A549 treated with AZD2906 at 1 μM for 4 hours (cell line): ENCODE data around the gene PCDHGA8. TPM values are rescaled to one million over a fixed set of nuclear protein-coding genes. Genes with fewer than 3 reads are reported as not detected.

Experiments used
- total RNA-seq: library from RNA; stranded (reverse); fragments of 200-300 nt; extraction: Qiagen RNA extraction; gene quantifications from 5 replicates; pipeline ENCODE4 v1.2.3, GENCODE V29; 2022

PCDHGA8 gene
- total RNA-seq: 0.02 to 0.03 TPM (median 0.02 TPM) in 4 of 5 replicates, not detected in the other

DNA sequence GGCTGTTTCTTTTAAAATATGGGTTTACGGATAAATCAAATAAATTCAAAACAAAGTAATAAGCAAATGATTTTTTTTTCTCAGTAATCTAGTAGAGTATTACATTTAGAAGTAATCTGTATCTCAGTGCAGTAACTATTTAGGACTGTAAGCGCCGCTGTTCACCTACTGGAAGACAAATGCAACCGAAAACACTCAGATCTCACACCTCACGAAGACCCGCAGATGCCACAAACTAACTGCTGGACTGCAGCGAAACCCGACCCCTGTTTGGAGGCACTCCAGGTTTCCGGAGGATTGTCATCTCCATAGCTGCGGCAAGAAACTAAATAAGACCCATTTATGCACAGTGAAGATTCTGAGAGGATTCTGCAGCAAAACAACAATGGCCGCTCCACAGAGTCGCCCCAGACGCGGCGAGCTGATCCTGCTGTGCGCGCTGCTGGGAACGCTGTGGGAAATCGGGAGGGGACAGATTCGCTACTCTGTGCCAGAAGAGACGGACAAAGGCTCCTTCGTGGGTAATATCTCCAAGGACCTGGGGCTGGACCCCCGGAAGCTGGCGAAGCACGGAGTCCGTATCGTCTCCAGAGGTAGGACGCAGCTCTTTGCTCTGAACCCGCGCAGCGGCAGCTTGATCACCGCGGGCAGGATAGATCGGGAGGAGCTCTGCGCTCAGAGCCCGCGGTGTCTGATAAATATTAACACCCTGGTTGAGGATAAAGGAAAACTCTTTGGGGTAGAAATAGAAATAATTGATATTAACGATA lies at the start of gene PCDHGA8:
Gene PCDHGA8, plus strand, starts transcription at position 205 of the 770 bp plus-strand sequence. Its CDS starts 181 bp downstream, at position 386.

DNA sequence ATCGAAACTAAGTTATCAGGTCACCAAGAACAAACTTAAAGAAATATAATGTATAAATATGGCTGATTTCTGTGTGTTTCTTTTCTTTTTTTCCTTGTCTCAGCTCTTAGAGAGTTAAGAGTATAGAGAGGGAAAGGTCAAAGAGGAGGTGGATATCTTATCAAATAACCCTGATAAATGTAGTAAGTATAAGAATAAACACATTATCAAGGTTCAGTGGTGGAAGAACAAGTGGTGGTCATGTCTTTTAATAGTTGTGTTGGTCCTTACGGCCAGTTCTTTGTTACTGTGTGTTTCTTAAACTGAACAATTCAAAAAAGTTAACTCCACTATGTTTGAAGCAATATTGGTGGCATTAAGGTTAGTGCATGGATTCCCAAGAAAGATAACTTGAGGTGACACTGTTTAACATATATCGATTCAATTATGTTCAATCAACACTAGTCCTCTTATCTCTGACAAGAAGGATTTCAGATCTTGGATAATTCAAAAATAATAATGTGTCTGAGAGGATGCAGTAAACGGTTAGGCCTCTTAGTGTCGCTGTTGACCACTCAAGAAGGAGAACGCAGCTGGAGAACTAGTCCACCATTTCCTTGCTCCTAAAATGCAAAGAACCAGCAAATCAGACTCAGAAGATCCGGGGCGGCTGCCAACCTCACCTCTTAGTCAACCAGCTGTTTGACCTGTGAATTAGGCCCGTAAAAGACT lies 49.0 kb upstream of the PCDHGA8 start, which contains the start of gene PCDHGA3:
Gene PCDHGA3, plus strand, starts transcription at position 588 of the 711 bp plus-strand sequence. CDS start 205 bp downstream, outside the sequence.

DNA sequence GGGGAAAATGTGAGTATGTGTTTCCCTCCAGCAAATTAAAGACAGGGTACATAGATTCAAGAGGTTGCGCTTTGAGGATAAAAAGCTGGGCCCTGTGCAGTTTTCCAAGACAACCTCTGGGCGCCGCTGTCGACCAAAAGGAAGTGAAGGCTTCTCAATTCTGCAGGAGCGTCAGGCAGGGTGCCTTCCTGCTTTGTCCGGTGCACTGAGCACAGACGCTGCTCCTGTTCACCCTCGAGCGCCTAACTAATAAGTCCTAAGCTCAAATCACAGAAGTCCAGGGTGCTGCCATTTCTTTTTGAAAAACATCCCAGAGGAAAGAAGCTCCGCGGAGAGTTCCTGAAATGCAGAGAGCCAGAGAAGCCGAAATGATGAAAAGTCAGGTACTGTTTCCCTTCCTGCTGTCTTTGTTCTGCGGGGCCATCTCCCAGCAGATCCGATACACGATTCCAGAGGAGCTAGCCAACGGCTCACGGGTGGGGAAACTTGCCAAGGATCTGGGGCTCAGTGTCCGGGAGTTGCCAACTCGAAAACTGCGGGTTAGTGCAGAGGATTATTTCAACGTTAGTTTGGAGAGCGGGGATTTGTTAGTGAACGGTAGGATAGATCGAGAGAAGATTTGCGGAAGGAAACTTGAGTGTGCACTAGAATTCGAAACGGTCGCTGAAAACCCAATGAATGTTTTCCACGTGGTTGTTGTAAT lies 42.4 kb upstream of the PCDHGA8 start, which contains the start of gene PCDHGB1:
Gene PCDHGB1, plus strand, starts transcription at position 183 of the 703 bp plus-strand sequence. Its CDS starts 162 bp downstream, at position 345.

DNA sequence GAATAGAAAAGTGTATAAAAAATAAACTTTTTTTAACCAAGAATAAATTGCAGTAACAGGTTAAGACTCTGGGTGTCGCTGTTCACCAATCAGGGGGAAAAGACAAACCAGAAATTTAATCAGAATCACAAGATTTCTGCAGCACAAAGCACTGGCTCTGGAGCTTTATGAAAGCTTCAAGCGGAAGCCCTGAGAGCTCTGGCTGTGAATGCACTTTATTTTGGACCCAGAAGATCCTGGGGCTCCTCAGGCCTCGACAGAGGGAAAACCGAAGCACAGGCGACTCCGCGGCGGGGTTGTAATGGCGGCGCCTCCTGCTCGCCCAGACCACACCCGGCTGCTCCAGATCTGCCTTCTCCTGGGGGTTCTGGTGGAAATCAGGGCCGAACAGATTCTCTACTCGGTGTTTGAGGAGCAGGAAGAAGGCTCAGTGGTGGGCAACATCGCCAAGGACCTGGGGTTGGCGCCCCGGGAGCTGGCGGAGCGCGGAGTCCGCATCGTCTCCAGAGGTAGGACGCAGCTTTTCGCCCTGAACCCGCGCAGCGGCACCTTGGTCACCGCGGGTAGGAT lies 37.4 kb upstream of the PCDHGA8 start, which contains the start of gene PCDHGA4:
Gene PCDHGA4, plus strand, starts transcription at position 122 of the 570 bp plus-strand sequence. Its CDS starts 87 bp downstream, at position 209.

GRCh38 chr5:141359790-141360426 lies 32.5 kb upstream of the PCDHGA8 start, which contains the start of gene PCDHGB2:
TSS of gene PCDHGB2 (plus strand) at chr5:141359994. CDS start at chr5:141360136, 142 bp downstream.

DNA sequence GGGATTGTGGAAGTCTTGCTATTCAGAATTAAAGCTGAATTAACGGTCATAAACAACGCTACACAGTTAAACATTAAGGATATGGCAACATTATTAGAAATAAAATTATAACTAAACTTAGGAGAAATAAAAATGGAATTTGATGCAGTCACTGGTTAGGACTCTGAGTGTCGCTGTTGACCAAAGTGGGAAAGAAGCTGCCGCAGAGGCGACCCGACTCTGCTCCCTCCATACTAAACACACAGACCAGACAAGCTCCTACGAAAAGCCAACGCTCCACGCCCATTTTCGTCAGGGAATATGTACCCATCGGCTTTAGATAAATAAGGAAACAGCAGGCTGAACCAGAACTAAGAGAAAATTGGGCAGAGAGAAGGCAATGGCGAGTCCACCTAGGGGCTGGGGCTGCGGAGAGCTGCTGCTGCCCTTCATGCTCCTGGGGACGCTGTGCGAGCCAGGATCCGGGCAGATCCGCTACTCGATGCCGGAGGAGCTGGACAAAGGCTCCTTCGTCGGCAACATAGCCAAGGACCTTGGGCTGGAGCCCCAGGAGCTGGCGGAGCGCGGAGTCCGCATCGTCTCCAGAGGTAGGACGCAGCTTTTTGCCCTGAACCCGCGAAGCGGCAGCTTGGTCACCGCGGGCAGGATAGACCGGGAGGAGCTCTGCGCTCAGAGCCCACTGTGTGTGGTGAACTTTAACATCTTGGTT lies 28.3 kb upstream of the PCDHGA8 start, which contains the start of gene PCDHGA5:
Gene PCDHGA5, plus strand, starts transcription at position 211 of the 709 bp plus-strand sequence. Its CDS starts 169 bp downstream, at position 380.

DNA sequence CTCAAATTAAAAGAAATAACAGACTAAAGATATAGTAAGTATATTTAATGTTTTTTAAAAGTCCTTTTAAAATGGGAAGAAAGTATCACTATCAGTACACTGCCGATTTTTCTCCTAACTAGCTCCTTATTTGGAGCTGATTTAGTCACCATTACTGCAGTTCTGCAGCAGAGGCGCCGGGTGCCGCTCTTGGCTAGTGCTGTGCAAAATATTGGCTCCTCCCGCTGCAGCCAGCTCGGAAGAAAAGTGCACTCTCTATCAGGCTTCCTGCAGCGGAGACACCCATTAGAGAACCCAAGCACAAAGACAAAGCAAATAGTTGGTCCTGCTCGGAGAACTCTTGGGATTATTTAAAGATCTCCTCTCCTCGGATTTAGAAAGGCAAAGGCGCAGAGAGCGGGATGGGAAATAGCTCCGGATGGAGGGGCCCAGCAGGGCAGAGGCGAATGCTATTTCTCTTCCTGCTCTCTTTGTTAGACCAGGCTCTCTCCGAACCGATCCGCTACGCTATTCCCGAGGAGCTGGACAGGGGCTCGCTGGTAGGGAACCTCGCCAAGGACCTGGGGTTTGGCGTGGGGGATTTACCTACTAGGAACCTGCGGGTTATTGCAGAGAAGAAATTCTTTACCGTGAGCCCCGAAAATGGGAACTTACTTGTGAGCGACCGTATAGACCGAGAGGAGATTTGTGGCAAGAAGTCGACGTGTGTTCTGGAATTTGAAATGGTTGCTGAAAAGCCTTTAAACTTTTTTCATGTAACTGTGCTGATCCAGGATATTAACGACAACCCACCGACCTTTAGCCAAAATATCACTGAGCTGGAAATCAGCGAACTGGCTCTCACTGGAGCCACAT lies 22.2 kb upstream of the PCDHGA8 start, which contains the start of gene PCDHGB3:
Gene PCDHGB3, plus strand, starts transcription at position 249 of the 855 bp plus-strand sequence. Its CDS starts 153 bp downstream, at position 402.

DNA sequence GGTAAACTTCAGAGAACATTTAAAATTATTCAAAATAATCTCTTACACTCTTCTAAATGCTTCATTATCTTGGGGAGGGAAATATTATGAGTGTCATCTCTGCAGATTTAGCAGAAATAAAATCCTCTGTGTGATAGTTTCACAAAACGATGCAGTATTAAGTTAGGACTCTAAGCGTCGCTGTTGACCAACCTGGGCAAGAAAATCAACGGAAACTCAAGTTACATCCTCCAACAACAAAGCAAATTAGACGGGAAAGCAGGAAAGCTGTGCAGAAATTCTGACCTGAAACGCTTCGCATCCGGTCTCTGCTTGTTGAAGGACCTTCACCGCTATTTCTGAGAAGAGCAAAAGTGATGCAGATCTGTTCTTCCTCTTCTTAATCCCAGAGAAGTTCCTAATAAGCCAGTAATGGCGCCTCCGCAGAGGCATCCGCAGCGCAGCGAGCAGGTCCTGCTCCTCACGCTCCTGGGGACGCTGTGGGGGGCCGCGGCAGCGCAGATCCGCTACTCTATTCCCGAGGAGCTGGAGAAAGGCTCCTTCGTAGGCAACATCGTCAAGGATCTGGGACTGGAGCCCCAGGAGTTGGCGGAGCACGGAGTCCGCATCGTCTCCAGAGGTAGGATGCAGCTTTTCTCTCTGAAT lies 18.6 kb upstream of the PCDHGA8 start, which contains the start of gene PCDHGA6:
Gene PCDHGA6, plus strand, starts transcription at position 219 of the 645 bp plus-strand sequence. Its CDS starts 193 bp downstream, at position 412.

GRCh38 chr5:141382469-141383294 lies 9.8 kb upstream of the PCDHGA8 start, which contains the start of gene PCDHGA7:
TSS of gene PCDHGA7 (plus strand) at chr5:141382742. CDS start at chr5:141382900, 158 bp downstream.

GRCh38 chr5:141387557-141388311 lies 4.7 kb upstream of the PCDHGA8 start, which contains the start of gene PCDHGB4:
TSS of gene PCDHGB4 (plus strand) at chr5:141387698. CDS start at chr5:141387885, 187 bp downstream.

GRCh38 chr5:141397756-141398551 lies 5.5 kb downstream of the PCDHGA8 start, which contains the start of gene PCDHGB5:
TSS of gene PCDHGB5 (plus strand) at chr5:141397947. CDS start at chr5:141398128, 181 bp downstream.

GRCh38 chr5:141402553-141403243 lies 10.3 kb downstream of the PCDHGA8 start, which contains the start of gene PCDHGA9:
TSS of gene PCDHGA9 (plus strand) at chr5:141402778. CDS start at chr5:141402953, 175 bp downstream.

DNA sequence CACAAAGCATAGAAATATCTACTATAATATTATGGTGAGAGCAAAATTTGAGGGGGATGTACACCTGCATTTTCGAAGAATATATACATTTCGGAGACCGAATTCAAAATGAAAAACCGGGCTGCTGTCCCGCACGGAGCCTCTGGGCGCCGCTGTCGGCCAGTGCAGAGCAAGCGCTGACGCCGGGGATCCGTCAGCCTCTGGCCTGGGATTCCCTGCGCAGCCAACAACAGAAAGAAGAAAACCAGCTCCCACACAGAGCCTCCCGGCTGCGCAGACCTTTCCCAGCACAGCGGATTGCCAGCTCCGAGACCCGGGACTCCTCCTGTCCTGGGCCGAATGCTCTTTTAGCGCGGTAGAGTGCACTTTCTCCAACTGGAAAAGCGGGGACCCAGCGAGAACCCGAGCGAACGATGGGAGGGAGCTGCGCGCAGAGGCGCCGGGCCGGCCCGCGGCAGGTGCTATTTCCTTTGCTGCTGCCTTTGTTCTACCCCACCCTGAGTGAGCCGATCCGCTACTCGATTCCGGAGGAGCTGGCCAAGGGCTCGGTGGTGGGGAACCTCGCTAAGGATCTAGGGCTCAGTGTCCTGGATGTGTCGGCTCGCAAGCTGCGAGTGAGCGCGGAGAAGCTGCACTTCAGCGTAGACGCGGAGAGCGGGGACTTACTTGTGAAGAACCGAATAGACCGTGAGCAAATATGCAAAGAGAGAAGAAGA lies 15.5 kb downstream of the PCDHGA8 start, which contains the start of gene PCDHGB6:
Gene PCDHGB6, plus strand, starts transcription at position 232 of the 716 bp plus-strand sequence. Its CDS starts 182 bp downstream, at position 414.

DNA sequence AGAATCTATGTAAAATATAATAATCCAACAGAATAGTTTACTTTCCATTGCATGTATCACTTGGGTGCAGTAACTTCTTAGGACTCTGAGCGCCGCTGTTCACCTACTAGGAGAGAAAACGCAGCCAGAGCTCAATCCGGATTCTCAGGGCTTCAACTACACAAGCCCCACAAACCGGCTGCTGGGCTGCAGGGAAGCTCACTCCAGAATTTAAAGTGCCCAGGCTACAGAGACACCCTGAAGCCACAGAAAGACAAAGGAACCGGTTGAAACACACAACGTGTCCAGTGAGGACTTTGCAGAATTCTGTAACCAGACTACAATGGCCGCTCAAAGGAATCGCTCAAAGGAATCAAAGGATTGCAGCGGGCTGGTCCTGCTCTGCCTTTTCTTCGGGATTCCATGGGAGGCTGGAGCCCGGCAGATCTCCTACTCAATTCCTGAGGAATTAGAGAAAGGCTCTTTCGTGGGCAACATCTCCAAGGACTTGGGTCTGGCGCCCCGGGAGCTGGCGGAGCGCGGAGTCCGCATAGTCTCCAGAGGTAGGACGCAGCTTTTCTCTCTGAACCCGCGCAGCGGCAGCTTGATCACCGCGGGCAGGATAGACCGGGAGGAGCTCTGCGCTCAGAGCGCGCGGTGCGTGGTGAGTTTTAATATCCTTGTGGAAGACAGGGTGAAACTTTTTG lies 20.6 kb downstream of the PCDHGA8 start, which contains the start of gene PCDHGA10:
Gene PCDHGA10, plus strand, starts transcription at position 134 of the 686 bp plus-strand sequence. Its CDS starts 189 bp downstream, at position 323.

